PC-9 (cell line): ENCODE data around the gene BCAS3. TPM values are rescaled to one million over a fixed set of nuclear protein-coding genes. Genes with fewer than 3 reads are reported as not detected.

ENCODE experiments used
- BruUV-seq: library from RNA; stranded (reverse); fragments of 400-500 nt; replicated peaks from 2 replicates; lab custom pipeline; 2021; lab: Mats Ljungman, UMichigan
- CTCF ChIA-PET: fragments of 300-600 bp; sonication (Branson Sonifier 250); formaldehyde crosslinking; loops from one replicate; lab custom pipeline; 2022; ENCODE audit warnings: antibody characterized with exemption; lab: Charles Lee
- POLR2A ChIA-PET: fragments of 300-600 bp; sonication (Branson Sonifier 250); formaldehyde crosslinking; loops from one replicate; lab custom pipeline; 2022; ENCODE audit warnings: antibody characterized with exemption; ENCODE audit not compliant: unreplicated experiment; lab: Charles Lee
- DNase-seq, 2 experiments: peaks; one replicate each; pipeline versions ENCODE4 v3.0.0 to v3.0.0-alpha.2; 2015 to 2022; ENCODE audit warnings: mixed read lengths in 1 of 2
- H2AFZ ChIP-seq: fragments of 200-600 bp; sonication (generic); 2 replicates; pipeline ENCODE4 v1.8.1; 2017; ENCODE audit warnings: antibody characterized with exemption
- H3F3A ChIP-seq: fragments of 200-600 bp; sonication (generic); 2 replicates; pipeline ENCODE4 v1.8.1; 2017; ENCODE audit warnings: antibody characterized with exemption, mild to moderate bottlenecking, low read depth; ENCODE audit not compliant: insufficient read depth
- H3K27ac ChIP-seq: fragments of 200-600 bp; sonication (generic); 2 replicates; pipeline ENCODE4 v1.6.1; 2016; ENCODE audit warnings: mixed run types
- H3K27me3 ChIP-seq: fragments of 200-600 bp; sonication (generic); 2 replicates; pipeline ENCODE4 v1.6.1; 2016; ENCODE audit warnings: low read depth, mixed run types; ENCODE audit not compliant: insufficient read depth
- H3K36me3 ChIP-seq: fragments of 200-600 bp; sonication (generic); 2 replicates; pipeline ENCODE4 v1.6.1; 2016; ENCODE audit warnings: low read depth, mixed run types
- H3K4me1 ChIP-seq: fragments of 200-600 bp; sonication (generic); replicated peaks from 2 replicates; pipeline ENCODE4 v1.6.1; 2016; ENCODE audit warnings: mixed run types; ENCODE audit not compliant: insufficient read depth
- H3K4me2 ChIP-seq: fragments of 200-600 bp; sonication (generic); 2 replicates; pipeline ENCODE4 v1.6.1; 2017; ENCODE audit warnings: mixed run types
- H3K4me3 ChIP-seq: fragments of 200-600 bp; sonication (generic); 2 replicates; pipeline ENCODE4 v1.6.1; 2016; ENCODE audit warnings: mixed run types
- H3K79me2 ChIP-seq: fragments of 200-600 bp; sonication (generic); 2 replicates; pipeline ENCODE4 v1.6.1; 2017; ENCODE audit warnings: low read depth, mixed run types
- H3K9me2 ChIP-seq: fragments of 200-600 bp; sonication (generic); 2 replicates; pipeline ENCODE4 v1.8.1; 2017; ENCODE audit warnings: mild to moderate bottlenecking; ENCODE audit not compliant: insufficient read depth
- H3K9me3 ChIP-seq: fragments of 200-600 bp; sonication (generic); 2 replicates; pipeline ENCODE4 v1.8.1; 2016; ENCODE audit warnings: low read depth; ENCODE audit not compliant: insufficient read depth
- H4K20me1 ChIP-seq: fragments of 200-600 bp; sonication (generic); 2 replicates; pipeline ENCODE4 v1.8.1; 2017; ENCODE audit not compliant: insufficient read depth
- EZH2 ChIP-seq: fragments of 200-600 bp; sonication (generic); IDR thresholded peaks from 2 replicates; pipeline ENCODE4 v1.8.0; 2017; ENCODE audit warnings: antibody characterized with exemption, low read depth
- intact Hi-C: fragments of 100-400 bp; cut with micrococcal nuclease; formaldehyde crosslinking; loops from one replicate; pipeline ENCODE4 v1.10.0; 2022; ENCODE audit not compliant: unreplicated experiment
- total RNA-seq: library from RNA; stranded (reverse); gene quantifications from 2 replicates; pipeline ENCODE4 v1.2.3, GENCODE V29; 2021
- TF ChIP-seq, protein P1 (sequence below): fragments of 200-600 bp; sonication (generic); conservative IDR thresholded peaks from 2 replicates; pipeline ENCODE4 v1.6.1; 2017; ENCODE audit warnings: mixed run types, antibody characterized with exemption, mild to moderate bottlenecking, moderate library complexity

Gene BCAS3
- total RNA-seq, 1 experiment from 2014 or later, result 26.0 TPM

DNA sequence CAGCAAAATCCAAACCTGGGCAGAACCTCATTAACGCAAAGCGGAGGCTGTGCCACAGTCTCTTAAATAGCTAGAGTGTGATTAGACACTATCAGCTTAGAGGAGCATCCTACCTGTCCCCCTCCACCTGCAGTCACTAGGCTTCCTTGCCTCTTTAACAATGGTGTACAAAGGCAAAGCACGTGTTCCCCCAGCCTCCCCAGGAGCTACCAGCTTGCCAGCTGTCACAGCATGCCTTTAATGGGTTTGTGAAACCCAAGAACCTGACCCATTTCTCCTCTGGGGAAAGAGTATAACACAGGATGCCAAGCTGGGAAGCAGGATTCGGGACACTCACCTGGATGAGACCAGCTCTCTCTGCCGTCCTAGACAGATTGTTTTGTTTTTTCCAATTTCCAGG is 684.7 kb downstream of the BCAS3 start:
- Histone ChIP-seq H3K4me3 (no peak overlapping the region), H3K27ac (no peak overlapping the region), H3K4me2 (no peak overlapping the region; the same call in 1 of the 2 replicates), H3K79me2 (no peaks in the 10 kb centered on the region), H2AFZ (no peak overlapping the region), H3K27me3 (no peaks in the 10 kb centered on the region), H4K20me1 (no peaks in the 10 kb centered on the region), H3K9me2 (no peaks in the 10 kb centered on the region), H3F3A (peaks cover 5% of the 10 kb centered on the region; the same call in 1 of the 2 replicates), H3K9me3 (no peaks in the 10 kb centered on the region), H3K36me3 (no peaks in the 10 kb centered on the region), H3K4me1 (peaks cover 32% of the 10 kb centered on the region)
- no peak for DNase-seq
- intact Hi-C loops, result no loop called here
- POLR2A ChIA-PET, result no interaction called here
- CTCF ChIA-PET, result no interaction called here
- TF ChIP-seq EZH2, result no peak
- TF ChIP-seq, protein P1, sequence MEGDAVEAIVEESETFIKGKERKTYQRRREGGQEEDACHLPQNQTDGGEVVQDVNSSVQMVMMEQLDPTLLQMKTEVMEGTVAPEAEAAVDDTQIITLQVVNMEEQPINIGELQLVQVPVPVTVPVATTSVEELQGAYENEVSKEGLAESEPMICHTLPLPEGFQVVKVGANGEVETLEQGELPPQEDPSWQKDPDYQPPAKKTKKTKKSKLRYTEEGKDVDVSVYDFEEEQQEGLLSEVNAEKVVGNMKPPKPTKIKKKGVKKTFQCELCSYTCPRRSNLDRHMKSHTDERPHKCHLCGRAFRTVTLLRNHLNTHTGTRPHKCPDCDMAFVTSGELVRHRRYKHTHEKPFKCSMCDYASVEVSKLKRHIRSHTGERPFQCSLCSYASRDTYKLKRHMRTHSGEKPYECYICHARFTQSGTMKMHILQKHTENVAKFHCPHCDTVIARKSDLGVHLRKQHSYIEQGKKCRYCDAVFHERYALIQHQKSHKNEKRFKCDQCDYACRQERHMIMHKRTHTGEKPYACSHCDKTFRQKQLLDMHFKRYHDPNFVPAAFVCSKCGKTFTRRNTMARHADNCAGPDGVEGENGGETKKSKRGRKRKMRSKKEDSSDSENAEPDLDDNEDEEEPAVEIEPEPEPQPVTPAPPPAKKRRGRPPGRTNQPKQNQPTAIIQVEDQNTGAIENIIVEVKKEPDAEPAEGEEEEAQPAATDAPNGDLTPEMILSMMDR, result no peak
- no TSS peak for BruUV-seq

DNA sequence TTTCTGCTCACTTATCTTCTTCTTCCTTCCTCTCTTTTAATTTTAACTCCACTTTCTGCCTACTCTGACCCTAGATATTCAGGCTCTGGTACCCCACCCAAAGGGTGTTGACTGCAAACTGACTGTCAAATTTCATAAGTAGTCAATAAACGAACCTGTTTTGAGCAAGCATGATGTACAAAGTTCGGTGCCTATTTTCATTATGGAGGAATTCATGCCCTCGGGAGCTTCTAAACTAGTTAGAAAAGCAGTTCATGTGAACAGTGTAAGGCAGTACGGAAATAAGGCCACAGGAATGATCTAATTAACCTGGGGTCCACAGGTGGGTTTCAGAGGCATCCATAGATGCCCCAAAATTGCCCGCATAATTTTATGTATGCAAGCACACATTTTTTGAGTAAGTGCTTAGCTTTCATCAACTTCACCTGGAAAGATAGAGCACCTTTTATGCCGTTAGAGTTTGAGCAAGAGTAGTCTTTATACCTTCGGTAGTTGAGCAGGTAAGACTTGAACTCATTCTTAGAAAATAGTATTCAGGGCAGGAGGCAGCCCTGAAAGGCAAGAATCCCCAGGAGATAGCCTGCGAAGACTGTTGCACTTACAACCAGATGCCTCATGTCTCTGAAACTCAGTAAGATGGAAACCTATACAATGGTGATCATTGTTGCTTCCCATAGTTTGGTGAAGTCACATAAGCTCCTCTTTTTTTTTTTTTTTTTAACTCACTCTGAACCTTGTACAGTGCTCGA is 685.4 kb downstream of the BCAS3 start:
- no peak for TF ChIP-seq EZH2
- TF ChIP-seq, protein P1, result no peak
- no peaks in the 10 kb centered on the region for H4K20me1 ChIP-seq
- H3K4me3 ChIP-seq, result no peak overlapping the region
- no peaks in the 10 kb centered on the region for H3K79me2 ChIP-seq
- POLR2A ChIA-PET, result no interaction called here
- H3K9me3 ChIP-seq, result no peaks in the 10 kb centered on the region
- peaks cover 5% of the 10 kb centered on the region; the same call in 1 of the 2 replicates for H3F3A ChIP-seq
- peaks cover 29% of the 10 kb centered on the region for H3K4me1 ChIP-seq
- intact Hi-C loops, result no loop called here
- H3K4me2 ChIP-seq, result peak overlapping the region; percentile 31
- H3K27ac ChIP-seq, result no peak overlapping the region
- H3K36me3 ChIP-seq, result no peaks in the 10 kb centered on the region
- no peak overlapping the region for H2AFZ ChIP-seq
- CTCF ChIA-PET, result no interaction called here
- no peaks in the 10 kb centered on the region for H3K27me3 ChIP-seq
- H3K9me2 ChIP-seq, result no peaks in the 10 kb centered on the region
- no peak for DNase-seq
- no TSS peak for BruUV-seq

DNA sequence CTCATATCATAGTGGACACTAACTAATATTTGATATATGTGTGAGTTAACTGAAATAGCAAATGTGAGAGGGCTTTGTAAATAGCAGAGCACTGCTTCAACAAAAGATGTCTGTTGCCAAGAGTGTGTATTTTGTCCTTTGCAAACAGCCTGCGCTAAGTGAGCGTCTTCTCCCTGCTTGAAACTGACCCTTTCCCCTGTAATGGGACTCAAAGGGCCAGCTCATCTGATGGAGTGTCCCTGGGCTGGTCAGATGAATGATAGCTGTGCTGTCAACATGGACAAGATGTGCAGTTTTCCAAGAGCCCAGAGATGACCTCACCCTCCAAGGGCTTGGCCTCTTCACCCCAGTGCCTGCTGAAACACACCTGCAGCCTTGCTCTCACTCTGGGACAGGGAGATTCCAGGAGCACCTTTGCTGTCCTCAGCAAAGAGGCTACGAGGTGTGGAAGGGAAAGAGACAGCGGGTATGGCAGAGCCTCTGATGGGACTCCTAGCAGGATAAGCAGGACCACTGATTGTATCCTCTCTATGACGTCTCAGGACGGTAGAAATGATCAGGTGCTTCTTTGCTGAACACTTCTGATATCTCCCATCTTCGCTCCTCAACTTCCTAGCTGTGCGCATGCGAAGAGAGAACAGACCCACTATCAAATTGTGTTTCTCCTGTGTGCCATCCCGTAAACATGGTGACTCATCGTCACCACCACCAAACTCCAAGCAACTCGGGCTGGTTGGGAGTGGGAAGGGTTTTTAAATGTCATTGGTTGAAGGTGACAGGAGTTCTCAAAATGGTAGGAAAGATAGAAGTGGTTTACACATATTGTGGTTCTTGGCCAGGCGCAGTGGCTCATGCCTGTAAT is 686.2 kb downstream of the BCAS3 start:
- Histone ChIP-seq H3K9me2 (no peaks in the 10 kb centered on the region), H3K9me3 (no peaks in the 10 kb centered on the region), H3K4me1 (peaks cover 29% of the 10 kb centered on the region), H3K4me2 (no peak overlapping the region), H4K20me1 (no peaks in the 10 kb centered on the region), H3K27me3 (no peaks in the 10 kb centered on the region), H3K36me3 (no peaks in the 10 kb centered on the region), H3K27ac (no peak overlapping the region), H3K4me3 (no peak overlapping the region), H2AFZ (no peak overlapping the region), H3F3A (peaks cover 5% of the 10 kb centered on the region; the same call in 1 of the 2 replicates), H3K79me2 (no peaks in the 10 kb centered on the region)
- TF ChIP-seq, protein P1, result no peak
- TF ChIP-seq EZH2, result no peak
- DNase-seq, result no peak
- CTCF ChIA-PET, result no interaction called here
- intact Hi-C loops, result no loop called here
- BruUV-seq, result no TSS peak
- POLR2A ChIA-PET, result no interaction called here
